ENCODE results near the gene ETF1.
"Not testable (repeated sequence)": the region's sequence is repeated elsewhere in the genome, so short reads cannot be mapped to it uniquely, and the experiment has no call there.

Gene ETF1

GRCh38 chr5:138533973-138534941 is 8.8 kb downstream of the ETF1 start:
- DNase-seq (ENCODE audit: extremely low read depth in 1 of 2, low read depth in 1 of 2): no peak

GRCh38 chr5:138529812-138530211 is 13.2 kb downstream of the ETF1 start:
- no peak for DNase-seq (ENCODE audit: extremely low read depth in 1 of 2, low read depth in 1 of 2)

- DNase-seq (ENCODE audit: extremely low read depth in 1 of 2, low read depth in 1 of 2): no peak
Measured at GRCh38 chr5:138528744-138529469, 14.1 kb downstream of the ETF1 start.

GRCh38 chr5:138528208-138528607 is 14.8 kb downstream of the ETF1 start:
- no peak for DNase-seq (ENCODE audit: extremely low read depth in 1 of 2, low read depth in 1 of 2)

GRCh38 chr5:138527170-138527569 is 15.9 kb downstream of the ETF1 start:
- DNase-seq (ENCODE audit: extremely low read depth in 1 of 2, low read depth in 1 of 2): no peak

GRCh38 chr5:138523406-138523805 is 19.6 kb downstream of the ETF1 start:
- DNase-seq (ENCODE audit: extremely low read depth in 1 of 2, low read depth in 1 of 2): no peak

GRCh38 chr5:138520971-138521370 is 22.1 kb downstream of the ETF1 start:
- DNase-seq (ENCODE audit: extremely low read depth in 1 of 2, low read depth in 1 of 2): no peak

- DNase-seq (ENCODE audit: extremely low read depth in 1 of 2, low read depth in 1 of 2): no peak
Measured at GRCh38 chr5:138517437-138517836, 25.6 kb downstream of the ETF1 start.

- DNase-seq (ENCODE audit: extremely low read depth in 1 of 2, low read depth in 1 of 2): no peak
Measured at GRCh38 chr5:138515556-138516245, 27.3 kb downstream of the ETF1 start.

GRCh38 chr5:138514021-138514420 is 29.0 kb downstream of the ETF1 start:
- DNase-seq (ENCODE audit: extremely low read depth in 1 of 2, low read depth in 1 of 2): no peak

GRCh38 chr5:138508958-138509357 is 34.1 kb downstream of the ETF1 start:
- DNase-seq (ENCODE audit: extremely low read depth in 1 of 2, low read depth in 1 of 2): no peak

GRCh38 chr5:138507485-138507884 is 35.6 kb downstream of the ETF1 start:
- DNase-seq (ENCODE audit: extremely low read depth in 1 of 2, low read depth in 1 of 2): not testable (repeated sequence)

GRCh38 chr5:138506370-138507306 is 36.4 kb downstream of the ETF1 start:
- no peak for DNase-seq (ENCODE audit: extremely low read depth in 1 of 2, low read depth in 1 of 2)

- no peak for DNase-seq (ENCODE audit: extremely low read depth in 1 of 2, low read depth in 1 of 2)
Measured at GRCh38 chr5:138504799-138505198, 38.2 kb downstream of the ETF1 start.

- DNase-seq (ENCODE audit: extremely low read depth in 1 of 2, low read depth in 1 of 2): no peak
Measured at GRCh38 chr5:138503487-138504270, 39.4 kb downstream of the ETF1 start.

- no peak for DNase-seq (ENCODE audit: extremely low read depth in 1 of 2, low read depth in 1 of 2)
Measured at GRCh38 chr5:138502521-138502920, 40.5 kb downstream of the ETF1 start.

GRCh38 chr5:138502121-138502520 is 40.9 kb downstream of the ETF1 start:
- DNase-seq (ENCODE audit: extremely low read depth in 1 of 2, low read depth in 1 of 2): no peak

GRCh38 chr5:138498376-138498775 is 44.7 kb downstream of the ETF1 start:
- DNase-seq (ENCODE audit: extremely low read depth in 1 of 2, low read depth in 1 of 2): no peak

GRCh38 chr5:138495351-138495750 is 47.7 kb downstream of the ETF1 start:
- no peak for DNase-seq (ENCODE audit: extremely low read depth in 1 of 2, low read depth in 1 of 2)
